Bone marrow (tissue), 2 donors: ENCODE data around the gene IL36B.
"Not testable (repeated sequence)": the region's sequence is repeated elsewhere in the genome, so short reads cannot be mapped to it uniquely, and the experiment has no call there.

Experiments
- DNase-seq, 2 donors: peaks; one replicate each; lab custom pipeline; 2025; lab: John Stamatoyannopoulos, UW

IL36B gene

DNA sequence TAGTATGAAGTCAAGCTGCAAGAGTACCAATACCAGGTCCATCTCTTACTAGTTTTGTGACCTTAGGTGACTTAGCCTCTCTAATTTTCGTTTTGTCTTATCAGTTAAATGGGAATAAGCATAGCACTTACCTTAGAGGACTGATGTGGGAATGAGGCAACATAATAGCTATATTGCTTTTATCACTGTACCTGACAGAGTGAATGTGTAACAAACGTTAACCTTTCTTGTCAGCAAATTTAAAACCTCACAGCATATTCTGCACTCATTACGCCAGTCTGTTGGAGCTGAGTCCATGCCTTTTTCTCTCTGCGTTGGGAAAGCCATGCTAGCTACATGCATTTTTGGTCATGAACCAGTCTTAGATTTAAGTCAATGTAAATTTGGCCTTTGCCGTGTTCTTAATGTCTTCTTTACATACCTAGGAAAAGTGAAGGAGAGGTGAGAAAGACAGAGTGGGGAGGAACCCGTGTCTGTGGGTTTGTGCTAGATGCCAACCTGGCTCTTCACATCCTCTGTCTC is at the start of gene IL36B:
IL36B (minus strand) TSS at position 472 of the 522 bp plus-strand sequence.
- no peak for DNase-seq

DNA sequence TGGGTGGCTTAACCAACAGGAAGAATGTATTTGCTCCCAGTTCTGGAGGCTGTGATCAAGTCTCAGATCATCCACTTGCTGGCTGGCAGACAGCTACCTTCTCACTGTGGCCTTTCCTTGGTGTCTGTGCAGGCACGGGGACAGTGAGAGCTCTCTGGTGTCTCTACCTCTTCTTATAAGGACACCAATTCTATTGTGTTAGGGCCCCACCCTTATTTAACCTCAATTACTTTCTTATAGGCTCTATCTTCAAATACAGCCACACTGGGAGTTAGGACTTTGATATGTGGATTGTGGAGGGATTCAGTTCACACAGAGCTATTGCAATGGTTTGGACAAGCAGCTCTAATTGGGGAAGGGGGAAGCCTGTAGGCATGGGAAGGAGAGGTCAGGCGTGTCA is 49.5 kb upstream of the IL36B start:
- DNase-seq = no peak

DNA sequence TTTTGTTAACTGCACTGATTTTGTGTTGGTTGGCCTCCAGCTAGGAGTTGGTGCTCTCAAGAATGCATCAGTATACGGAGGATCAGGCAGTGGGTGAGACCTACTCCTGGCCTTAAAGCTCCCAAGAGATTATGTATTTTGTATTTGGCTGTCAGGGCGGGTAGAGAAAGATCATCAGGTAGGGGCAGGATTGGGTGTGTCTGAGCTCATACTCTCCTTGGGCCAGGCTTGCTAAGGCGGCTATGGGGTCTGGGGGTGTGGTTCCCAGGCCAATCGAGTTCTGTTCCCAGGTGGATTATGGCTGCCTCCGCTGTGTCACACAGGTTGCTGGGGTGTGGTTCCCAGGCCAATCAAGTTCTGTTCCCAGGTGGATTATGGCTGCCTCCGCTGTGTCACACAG is 45.9 kb upstream of the IL36B start:
- no peak for DNase-seq

DNA sequence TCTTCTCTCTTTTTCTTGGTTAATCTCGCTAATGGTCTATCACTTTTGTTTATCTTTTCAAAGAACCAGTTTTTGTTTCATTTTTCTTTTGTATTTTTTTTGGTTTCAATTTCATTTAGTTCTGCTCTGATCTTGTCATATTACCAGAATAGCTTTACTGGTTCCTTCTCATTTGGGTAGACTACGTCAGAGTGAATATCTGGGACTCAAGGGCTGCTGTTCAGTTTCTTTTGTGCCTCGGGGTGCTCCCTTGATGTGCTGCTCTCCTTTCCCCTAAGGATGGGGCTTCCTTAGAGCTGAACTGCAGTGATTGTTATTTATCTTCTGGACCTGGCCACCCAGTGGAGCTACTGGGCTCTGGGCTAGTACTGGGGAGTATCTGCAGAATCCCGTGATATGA is 45.4 kb upstream of the IL36B start:
- no peak for DNase-seq

DNA sequence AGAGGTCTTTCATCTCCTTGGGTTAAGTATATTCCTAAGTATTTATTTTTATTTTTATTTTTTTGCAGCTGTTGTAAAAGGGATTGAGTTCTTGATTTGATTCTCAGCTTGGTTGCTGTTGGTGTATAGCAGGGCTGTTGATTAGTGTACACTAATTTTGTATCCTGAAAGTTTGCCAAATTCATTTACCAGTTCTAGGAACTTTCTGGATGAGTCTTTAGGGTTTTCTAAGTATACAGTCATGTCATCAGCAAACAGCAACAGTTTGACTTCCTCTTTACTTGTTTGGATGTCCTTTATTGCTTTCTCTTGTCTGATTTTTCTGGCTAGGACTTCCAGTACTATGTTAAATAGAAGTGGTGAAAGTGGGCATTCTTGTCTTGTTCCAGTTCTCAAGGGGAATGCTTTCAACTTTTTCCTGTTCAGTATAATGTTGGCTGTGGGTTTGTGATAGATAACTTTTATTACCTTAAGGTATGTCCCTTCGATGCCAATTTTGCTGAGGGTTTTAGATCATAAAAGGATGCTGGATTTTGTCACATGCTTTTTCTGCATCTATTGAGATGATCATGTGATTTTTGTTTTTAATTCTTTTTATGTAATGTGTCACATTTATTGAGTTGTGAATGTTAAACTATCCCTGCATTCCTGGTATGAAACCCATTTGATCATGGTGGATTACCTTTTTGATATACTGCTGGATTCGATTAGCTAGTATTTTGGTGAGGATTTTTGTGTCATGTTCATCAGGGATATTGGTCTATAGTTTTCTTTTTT is 44.4 kb upstream of the IL36B start:
- DNase-seq = not testable (repeated sequence)

DNA sequence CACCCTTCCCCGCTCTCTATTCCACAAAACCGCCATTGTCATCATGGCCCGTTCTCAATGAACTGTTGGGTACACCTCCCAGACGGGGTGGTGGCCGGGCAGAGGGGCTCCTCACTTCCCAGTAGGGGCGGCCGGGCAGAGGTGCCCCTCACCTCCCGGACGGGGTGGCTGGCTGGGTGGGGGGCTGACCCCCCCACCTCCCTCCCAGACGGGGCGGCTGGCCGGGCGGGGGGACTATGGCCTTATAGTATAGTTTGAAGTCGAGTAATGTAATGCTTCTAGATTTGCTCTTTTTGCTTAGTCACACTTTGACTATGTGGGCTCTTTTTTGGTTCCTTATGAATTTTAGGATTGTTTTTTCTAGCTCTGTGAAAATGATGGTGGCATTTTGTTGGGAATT is 43.6 kb upstream of the IL36B start:
- DNase-seq = not testable (repeated sequence)

DNA sequence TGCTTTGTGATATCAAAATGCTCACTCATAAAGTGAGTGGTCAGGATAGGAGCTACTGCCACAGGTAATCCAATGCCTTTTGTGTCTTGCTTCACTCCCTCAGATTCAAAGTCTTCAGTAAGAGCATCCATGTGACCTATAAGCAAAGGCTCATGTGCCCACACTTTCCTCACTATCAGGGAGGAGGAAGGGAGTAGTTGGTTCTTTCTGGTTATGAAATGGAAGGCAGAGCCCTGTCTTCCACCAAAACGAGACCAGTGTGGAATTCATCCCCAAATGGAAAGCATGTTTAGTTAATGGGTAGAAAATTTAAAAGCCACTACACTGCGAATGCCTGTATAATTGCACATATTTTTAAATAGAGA is 40.9 kb upstream of the IL36B start:
- DNase-seq = no peak

DNA sequence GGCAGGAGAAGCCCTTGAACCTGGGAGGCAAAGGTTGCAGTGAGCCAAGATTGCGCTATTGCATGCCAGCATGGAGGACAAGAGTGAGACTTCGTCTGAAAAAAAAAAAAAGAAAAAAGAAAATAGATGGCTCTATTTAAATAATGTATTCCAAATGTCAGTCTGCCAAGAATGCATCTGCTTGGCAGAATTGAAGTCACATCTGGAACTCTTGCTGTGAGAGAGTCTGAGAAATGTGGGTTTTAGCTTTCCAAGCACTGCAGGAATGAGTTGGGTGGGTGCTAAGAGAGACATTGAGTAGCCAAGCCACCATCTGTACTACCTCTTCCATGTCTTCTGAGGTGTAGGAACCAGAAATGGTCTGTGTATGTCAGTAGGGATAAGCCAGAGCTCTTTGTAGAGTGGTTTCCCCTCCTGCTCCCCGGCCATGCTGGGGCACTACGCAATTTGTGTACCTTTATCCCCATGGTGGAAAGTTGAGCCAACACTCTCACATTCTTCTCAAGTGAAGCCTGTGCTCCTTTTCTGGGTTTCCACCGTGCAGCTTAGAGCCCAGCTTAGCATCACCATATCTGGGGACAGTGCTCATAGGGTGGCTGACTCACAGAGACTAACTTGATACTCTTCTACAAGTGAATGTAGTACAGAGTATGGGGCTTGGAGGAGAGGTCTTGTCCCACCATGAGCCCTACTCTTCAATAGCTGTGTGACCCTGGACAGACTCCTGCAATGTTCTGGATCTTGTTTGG is 40.4 kb upstream of the IL36B start:
- DNase-seq = no peak

DNA sequence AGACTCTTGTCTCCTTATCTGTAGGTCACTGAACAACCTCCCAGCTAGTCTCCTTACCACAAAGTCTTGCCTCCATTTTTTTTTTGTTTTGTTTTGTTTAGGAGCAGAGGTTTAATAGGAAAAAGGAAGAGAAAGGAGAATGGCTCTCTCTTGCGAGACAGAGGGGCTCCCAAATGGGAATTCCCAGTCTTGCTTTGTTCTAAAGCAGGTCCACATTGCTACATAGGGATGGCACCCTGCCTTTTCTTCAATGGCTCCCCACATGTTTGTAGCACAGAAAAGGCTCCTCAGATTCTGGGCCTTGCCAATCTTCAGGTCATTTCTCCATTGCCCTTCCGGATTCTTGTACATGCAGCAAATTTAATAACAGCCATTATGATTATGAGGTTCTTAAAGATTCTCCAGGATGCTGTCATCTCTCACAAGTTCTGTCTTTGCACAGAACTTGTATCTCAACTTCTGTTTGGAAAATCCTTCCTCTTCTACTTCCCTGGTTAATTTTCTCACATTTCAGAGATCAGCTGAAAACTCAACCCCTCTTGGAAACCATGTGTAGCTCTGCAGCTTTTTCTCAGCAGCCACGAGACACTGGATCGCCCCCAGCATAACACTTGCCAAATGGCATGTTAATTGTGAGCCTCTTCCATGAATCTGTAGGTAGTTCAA is 38.7 kb upstream of the IL36B start:
- no peak for DNase-seq

DNA sequence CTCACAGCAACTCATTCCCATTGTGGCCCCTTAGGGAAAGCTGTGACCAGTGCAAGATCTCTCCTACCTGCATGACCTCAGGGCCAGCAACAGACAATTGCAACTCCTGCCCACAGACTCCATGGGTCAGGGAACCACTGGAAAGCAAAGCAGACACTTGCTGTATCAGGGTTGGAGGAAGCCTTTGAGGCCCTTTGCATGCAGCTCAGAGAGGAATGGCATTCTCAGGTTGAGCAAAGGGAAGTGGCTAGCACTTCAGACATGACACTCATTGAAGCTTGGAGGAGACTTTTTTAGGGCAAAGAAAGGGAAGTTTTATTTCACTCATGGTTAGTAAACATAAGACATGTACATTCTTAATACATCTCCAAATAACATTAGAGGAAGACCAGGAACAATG is 37.2 kb upstream of the IL36B start:
- DNase-seq = no peak

DNA sequence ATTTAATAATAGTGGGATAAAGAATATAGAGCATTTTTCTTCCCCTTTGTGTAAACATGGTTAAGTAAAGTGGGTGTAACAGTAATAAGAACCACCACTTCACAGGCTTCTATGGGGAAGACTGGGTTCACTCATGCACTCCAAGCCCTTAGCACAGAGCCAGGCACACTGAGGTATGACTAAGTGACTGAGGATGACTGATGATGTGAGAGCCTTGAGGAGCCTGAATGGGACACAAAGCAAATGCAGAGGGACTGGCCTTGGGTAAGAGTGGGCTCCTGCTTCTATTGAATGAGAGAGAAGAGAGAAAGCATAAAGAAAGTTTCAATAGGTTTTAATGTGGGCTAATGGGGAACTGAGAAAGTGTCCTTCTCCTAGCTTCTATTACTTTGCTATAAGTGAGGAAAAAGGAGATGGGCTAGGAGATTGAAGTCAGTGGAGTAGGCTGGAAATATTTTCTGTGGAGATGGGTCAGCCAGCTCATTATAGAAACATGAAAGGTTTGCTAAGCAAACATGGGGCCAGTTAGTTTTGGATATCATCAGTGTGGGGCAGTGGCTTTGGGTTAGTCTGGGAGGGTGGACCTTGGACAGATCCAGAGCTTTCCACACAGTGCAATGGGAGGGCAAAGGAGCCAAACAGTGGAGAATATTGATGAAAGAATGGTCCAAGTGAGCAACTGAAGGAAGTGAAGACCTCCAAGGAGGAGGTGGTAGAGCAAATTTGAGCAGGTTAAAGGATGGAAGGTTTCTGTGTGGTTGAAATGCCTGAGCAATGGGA is 35.7 kb upstream of the IL36B start:
- no peak for DNase-seq

DNA sequence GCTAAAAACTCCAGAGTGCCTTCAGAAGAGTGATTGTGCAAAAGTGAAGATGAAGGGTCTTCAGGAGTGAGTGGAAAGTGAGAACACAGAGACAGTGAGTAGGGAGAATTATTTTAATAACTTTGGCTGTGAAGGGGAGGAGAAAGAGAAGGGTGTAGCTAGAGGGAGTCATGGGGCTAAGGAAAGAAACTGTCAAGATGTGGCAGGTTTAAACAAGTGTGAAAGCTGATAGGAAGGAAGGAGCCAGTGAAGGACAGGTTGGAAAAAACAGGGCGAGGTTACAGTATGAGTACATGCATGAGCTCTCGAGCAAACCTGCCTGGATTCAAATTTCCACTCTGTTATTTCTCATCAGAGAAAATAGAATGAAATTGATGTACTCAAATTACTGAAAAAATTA is 32.9 kb upstream of the IL36B start:
- no peak for DNase-seq

DNA sequence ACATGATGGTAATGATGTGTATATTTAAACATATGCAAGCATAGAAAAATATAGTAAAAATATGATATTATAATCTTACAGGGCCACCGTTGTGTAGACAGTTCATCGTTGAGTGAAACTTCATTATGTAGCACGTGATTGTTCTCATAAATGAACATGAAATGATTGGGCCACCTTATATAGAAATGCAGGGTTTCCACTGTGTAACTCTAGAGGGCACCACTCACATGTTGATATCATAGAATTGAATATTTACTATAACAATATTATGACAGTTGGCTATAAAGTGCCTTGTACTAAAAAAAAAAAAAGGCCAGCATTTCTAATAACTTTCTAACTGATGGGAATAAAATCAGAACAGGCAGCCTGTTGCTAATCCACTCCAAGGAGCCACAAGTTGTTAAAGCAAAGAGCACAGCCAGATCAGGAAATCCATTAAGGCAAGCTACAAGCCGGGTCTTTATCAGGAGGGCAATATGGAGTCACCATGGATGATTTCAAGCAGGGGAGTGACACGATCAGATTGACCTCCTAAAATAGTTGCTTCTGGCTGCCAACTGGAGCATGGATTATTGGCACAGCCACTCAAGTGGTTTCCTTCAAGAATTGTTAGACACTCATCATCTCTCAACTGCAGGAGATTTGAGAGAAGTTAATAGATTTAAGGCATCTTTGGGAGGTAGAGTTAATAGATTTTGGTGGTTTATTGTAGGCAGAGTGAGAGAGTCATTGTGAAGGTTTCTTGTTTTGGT is 31.8 kb upstream of the IL36B start:
- no peak for DNase-seq

DNA sequence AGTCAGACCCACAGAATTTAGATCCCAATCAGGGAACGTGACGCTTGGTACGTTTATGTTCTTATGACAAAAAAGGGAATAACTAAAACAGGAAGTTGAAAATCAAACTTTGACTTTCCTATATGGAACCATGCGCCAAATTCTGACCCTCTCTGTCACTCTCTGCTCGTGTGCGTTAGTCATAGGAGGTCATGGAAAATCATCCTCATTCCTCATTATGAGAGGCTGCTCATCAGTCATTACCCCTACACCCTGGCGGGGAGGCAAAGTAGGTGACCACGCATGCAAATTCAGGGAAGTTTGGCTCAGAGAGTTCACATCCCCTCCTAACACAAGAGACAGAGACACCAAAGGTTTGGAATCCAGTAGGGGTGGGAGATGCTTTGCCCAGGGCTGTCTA is 30.6 kb upstream of the IL36B start:
- no peak for DNase-seq

DNA sequence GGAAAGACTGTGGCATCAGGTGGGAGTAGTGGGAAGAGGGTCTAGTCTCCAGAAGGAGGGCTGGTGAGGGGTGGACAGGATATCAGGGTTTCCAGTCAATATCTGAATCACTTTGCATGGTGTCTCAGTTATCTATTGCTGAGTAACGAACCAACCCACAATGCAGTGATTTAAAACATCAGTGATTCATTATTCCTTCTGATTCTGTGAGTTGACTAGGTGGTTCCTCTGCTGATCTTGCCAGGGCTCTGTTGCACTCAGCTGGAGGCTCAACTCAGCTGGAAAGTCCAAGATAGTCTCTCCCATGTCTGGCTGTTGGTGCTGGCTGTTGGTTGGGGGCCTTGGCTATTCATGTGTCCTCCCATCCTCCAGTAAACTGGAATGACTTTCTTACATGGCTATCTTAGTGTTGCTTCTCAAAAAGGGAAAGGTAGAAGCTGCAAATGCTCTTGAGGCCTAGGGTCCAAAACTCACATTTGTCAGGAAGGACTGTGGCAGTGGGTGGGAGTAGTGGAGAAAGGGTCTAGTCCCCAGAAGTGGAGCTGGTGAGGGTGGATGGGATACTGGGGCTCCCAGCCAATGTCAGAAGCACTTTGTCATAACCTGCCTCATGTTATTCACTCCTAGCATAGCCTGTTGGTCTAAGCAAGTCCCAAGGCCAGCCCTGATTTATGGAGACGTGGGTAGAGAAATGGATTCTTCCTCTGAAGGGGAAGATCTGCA is 29.0 kb upstream of the IL36B start:
- DNase-seq = no peak

DNA sequence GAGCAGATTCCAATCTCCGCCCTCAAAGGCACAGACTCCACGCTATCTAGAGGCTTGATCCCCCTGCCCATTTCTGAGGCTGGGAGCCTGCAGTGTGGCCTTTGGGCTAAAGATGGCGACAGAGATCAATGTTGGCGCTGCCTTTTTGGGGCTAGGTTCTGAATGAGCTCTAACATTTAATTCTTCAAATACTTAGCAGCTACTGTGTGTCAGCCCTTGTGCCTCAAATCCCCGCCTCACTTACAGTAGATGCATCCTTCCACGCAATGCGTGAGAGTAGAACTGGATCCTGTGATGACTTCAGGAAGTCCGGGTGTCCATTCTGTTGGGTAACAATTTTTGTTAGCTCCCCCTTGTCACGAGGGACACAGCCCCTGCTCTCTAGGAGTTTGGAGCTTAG is 27.5 kb upstream of the IL36B start:
- peak in 1 of 2 donors; percentile 25 for DNase-seq

DNA sequence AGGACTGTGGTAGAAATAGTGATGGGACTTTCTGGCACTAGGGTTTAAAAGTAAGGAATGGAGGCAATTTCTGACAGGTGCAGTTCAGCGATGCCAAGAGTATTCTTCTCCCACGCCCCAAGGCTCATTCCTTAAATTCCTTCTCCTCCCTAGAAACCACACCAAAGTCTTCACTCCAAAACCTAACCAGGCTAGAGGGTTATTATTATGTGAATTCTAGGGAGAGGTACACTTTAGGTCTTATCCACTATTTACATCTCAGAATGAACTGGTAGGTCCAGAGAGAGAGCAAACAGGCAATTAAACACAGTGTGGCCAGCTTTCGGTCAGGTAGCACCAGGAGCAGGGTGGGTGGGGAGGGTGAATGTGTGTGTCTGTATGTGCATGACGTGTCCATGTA is 26.5 kb upstream of the IL36B start:
- no peak for DNase-seq

DNA sequence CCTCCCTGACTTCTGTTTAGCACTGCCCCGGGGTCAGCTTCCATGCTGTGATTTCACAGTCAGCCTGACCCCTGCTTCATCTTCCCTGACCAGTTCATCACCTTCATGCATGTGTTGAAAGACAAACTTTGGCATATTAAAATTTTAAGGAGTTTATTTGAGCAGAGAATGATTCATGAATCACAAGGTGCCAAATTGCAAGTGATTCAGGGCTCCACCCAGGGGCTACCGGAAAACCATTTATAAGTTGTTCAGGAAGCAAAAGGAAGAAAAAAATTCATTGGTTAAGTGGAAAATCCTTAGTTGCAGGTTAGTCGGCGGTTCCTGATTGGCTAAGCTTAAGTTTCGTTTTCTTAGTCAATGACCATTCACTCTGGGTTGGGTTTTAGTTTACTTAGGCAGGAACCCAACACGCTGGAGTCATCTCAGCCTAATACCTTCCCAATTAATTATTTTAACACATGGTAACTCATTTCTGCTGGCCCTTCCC is 25.7 kb upstream of the IL36B start:
- DNase-seq = no peak

DNA sequence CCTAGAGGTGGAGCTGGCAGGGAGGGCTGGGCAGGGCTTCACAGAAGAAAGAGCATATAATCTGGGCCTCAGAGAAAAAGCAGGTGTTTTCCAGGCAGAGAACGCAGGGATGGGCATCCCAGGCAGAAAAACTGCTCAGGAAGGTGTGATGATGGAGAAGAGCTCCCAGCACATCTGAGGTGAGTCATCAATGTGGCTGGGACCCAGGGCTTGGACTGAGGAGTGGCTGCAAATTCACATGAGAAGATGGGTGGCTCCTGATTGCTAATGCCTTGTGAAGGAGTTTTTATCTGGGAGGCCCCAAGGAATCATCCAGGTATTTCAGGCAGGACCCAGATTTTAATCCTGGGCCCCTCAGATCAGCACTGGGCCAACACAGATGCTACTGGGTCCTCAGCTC is 25.3 kb upstream of the IL36B start:
- no peak for DNase-seq

DNA sequence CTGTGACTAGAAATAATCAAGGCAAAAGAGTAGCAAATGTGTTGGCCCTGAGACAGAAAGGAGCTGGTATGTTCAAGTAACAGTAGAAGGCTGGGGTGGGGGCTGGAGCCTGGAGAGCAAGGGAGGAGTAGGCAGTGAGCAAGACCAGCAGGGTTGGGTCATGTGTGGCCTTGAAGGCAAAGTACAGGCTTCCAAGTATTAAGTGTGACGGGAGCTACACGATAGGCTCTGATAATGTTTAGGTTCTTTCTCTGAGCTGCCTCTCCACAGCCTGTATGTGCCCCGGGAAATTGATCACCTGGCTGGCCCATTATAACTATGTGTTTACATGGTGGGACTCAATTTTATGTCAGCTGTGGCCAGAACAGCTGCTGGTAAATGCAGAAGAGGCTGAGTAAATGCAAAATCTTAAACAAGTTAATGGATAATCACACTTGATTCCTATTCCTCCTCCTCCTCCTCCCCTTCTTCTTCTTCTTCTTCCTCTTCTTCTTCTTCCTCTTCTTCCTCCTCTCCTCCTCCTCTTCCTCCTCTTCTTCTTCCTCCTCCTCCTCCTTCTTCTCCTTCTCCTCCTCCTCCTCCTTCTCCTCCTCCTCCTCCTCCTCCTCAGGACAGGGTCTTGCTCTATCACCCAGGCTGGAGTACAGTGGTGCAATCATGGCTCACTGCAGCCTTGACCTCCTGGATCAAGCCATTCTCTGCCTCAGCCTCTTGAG is 24.4 kb upstream of the IL36B start:
- DNase-seq = no peak
